Esophagus (tissue), 2 donors: ENCODE measurements around the gene SHOC1. TPM values are rescaled to one million over a fixed set of nuclear protein-coding genes. Genes with fewer than 3 reads are reported as not detected.

Experiments
- H3K27ac ChIP-seq, 2 donors: one replicate each; pipeline ENCODE4 v1.5.1; 2013; ENCODE audit warnings: low read depth in 2 of 2, mild to moderate bottlenecking in 2 of 2, inconsistent platforms in 1 of 2, low read length in 1 of 2, moderate library complexity in 1 of 2
- H3K27me3 ChIP-seq, 2 donors: one replicate each; pipeline ENCODE4 v1.6.1; 2013; ENCODE audit warnings: low read length in 2 of 2, control low read depth in 1 of 2, mild to moderate bottlenecking in 1 of 2; ENCODE audit not compliant: insufficient read depth in 2 of 2, control insufficient read depth in 1 of 2
- H3K36me3 ChIP-seq, 2 donors: one replicate each; pipeline ENCODE4 v1.6.1; 2013; ENCODE audit warnings: low read length in 1 of 2; ENCODE audit not compliant: control insufficient read depth in 2 of 2, insufficient read depth in 2 of 2
- H3K4me1 ChIP-seq, 2 donors: one replicate each; pipeline ENCODE4 v1.6.1; 2013; ENCODE audit warnings: low read length in 1 of 2; ENCODE audit not compliant: control insufficient read depth in 2 of 2, insufficient read depth in 2 of 2
- H3K4me3 ChIP-seq, 2 donors: one replicate each; pipeline ENCODE4 v1.5.1; 2013; ENCODE audit warnings: low read length in 2 of 2, mild to moderate bottlenecking in 2 of 2, low read depth in 1 of 2, moderate library complexity in 1 of 2
- H3K9me3 ChIP-seq, 2 donors: one replicate each; pipeline ENCODE4 v1.6.1; 2013; ENCODE audit warnings: mild to moderate bottlenecking in 2 of 2, low read depth in 1 of 2, low read length in 1 of 2, moderate library complexity in 1 of 2; ENCODE audit not compliant: control insufficient read depth in 2 of 2, insufficient read depth in 1 of 2
- WGBS, 2 donors: extraction: QIAGEN DNeasy Blood & Tissue Kit; methylation state at CpG; one replicate each; pipeline ENCODE4 v1.1.7; 2013; 5-methylcytosine and 5-hydroxymethylcytosine counted together
- polyA plus RNA-seq, 2 donors: library from polyadenylated mRNA; stranded (reverse); fragments of 200-250 nt; gene quantifications; one replicate each; pipeline ENCODE4 v1.2.3, GENCODE V29; 2013
- donor health status: healthy with polysubstance abuse.
- donor health status: Bipolar disorder and iron deficiency.

Gene SHOC1
- polyA plus RNA-seq, 2 donors = 0.06 to 0.18 TPM

DNA sequence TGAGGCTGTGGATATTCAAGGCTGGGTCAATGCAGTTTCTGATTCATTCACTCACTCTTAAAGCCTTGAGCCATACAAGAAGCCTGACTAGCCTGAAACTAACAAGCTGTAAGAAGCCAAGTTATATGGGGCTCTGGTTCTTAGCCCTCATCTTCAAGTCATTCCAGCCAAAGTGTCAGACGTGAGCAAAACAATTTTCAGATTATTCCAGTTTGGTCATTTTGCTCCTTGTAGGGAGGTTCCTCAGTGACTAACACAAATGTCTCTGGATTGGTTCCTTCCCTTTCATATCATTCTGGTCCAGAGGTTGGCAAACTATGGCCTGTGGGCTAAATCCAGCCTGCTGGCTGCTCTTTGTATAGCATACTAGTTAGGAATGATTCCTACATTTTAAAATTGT lies 12.5 kb upstream of the SHOC1 start:
- H3K4me1 ChIP-seq = no peaks in the 10 kb centered on the region
- H3K27ac ChIP-seq = no peak overlapping the region
- H3K27me3 ChIP-seq = no peaks in the 10 kb centered on the region
- no peaks in the 10 kb centered on the region for H3K9me3 ChIP-seq
- H3K36me3 ChIP-seq = no peaks in the 10 kb centered on the region
- WGBS, 2 donors = 74 to 80% methylated on average over 1 of the region's 1 CpG
- H3K4me3 ChIP-seq = no peak overlapping the region

DNA sequence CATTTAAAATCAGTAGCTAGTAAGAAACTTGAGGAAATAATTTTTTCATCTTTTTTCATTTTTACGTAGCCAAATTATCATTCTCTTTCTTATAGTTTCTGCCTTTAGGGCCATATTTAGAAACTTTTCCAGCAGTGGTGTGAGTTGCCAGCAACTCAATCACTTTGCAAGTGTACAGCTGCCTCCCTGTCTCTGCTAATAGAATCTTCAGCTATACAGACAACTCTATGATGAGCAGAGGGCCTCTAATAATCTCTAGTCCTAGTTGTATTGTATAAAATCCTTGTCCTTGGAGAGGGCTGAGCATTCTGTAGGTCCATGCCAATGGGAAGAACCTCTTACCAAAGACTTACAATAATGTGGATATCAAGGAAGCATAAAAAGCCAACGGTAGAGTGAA lies 11.5 kb upstream of the SHOC1 start:
- Histone ChIP-seq H3K27me3 (no peaks in the 10 kb centered on the region), H3K36me3 (no peaks in the 10 kb centered on the region), H3K4me3 (no peak overlapping the region), H3K4me1 (no peaks in the 10 kb centered on the region), H3K9me3 (no peaks in the 10 kb centered on the region), H3K27ac (peak overlapping the region; percentile 26 to 65)
- 64 to 85% methylated on average over 2 of the region's 2 CpGs for WGBS, 2 donors

DNA sequence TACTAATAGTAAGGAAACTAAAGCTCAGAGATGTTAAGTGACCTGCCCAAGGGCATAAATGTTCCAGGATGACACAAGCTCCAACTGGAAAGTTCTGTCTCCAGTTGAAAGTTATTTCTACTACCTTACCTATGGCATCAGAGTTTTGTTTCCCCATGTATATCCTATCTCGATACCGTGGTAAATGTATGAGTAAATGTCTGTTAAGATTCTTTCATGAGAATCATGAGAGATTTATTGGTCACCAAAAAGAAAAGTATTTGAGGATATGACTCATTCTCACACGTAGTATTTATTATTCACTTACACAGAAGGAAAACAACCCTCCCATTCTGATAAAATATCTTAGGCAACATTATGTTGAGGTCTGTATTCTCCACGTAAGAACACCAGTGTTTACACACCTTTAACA lies 11.1 kb upstream of the SHOC1 start:
- H3K27me3 ChIP-seq = no peaks in the 10 kb centered on the region
- H3K36me3 ChIP-seq = no peaks in the 10 kb centered on the region
- WGBS, 2 donors = 26 to 35% methylated on average over 4 of the region's 4 CpGs
- no peaks in the 10 kb centered on the region for H3K9me3 ChIP-seq
- no peak overlapping the region for H3K4me3 ChIP-seq
- peak overlapping the region in 1 of 2 donors; percentile 2 for H3K27ac ChIP-seq
- no peaks in the 10 kb centered on the region for H3K4me1 ChIP-seq

DNA sequence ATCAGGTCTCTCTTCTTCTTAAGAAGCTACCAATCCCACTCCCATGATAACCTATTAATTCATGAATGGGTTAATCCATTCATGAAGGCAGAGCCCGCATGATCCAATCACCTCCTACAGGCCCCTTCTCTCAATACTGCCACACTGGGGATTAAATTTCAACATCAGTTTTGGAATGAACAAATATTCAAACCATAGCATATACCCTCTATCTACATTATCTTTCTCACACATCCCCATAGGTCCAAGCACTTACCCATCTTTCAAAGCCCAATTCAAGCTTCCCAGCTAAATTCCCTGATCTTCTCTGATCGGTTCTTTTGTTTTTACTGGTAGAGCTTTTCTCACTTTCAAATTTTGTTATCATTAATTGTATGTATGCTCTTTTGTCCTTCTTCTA lies 10.5 kb upstream of the SHOC1 start:
- peak overlapping the region in 1 of 2 donors; percentile 2 for H3K27ac ChIP-seq

DNA sequence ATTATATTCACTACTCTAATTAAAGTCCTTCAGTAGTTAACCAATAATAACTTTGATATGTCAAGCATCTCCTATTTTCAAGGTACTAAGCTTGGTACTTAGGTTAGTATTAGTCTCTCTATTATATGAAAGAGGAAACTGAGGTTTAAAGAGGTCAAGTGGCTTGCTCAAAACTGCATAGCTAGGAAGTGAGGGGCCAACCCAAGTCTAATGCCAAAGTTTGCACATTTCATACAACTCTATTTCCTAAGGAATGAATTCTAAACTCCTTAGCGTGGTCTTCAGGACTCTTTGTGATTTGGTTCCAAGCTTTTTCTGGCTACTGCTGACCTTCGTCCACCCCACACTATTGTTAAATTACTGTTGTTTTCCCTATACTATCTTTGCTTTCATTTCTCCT lies 9.9 kb upstream of the SHOC1 start:
- 87 to 94% methylated on average over 2 of the region's 2 CpGs for WGBS, 2 donors
- no peak overlapping the region for H3K4me3 ChIP-seq
- H3K9me3 ChIP-seq = no peaks in the 10 kb centered on the region
- no peaks in the 10 kb centered on the region for H3K36me3 ChIP-seq
- H3K27me3 ChIP-seq = no peaks in the 10 kb centered on the region
- no peak overlapping the region for H3K27ac ChIP-seq
- H3K4me1 ChIP-seq = no peaks in the 10 kb centered on the region

More for the DNA sequence above, 10.5 kb upstream of the SHOC1 start:
- no peaks in the 10 kb centered on the region for H3K9me3 ChIP-seq
- H3K4me1 ChIP-seq = no peaks in the 10 kb centered on the region
- no peak overlapping the region for H3K4me3 ChIP-seq
- 93 to 96% methylated on average over 2 of the region's 2 CpGs for WGBS, 2 donors
- no peaks in the 10 kb centered on the region for H3K27me3 ChIP-seq
- no peaks in the 10 kb centered on the region for H3K36me3 ChIP-seq

DNA sequence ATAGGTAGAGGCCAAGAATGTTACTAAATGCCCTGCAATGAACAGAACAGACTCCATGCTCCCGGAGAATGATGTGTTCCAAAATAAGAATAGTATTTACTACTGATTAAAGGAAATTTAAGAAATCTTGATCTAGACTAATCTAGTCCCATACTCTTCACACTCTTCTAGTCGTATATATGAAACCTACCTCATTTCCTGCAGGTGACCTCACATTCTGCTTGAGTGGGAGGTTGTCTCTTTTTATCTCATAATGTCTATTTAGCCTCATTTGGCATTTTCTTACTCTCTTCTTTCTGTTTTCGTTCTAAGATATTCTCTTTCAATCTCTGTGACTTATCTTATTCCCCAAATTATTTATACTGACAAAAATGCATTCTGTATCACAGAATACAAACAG lies 9.2 kb upstream of the SHOC1 start:
- no peaks in the 10 kb centered on the region for H3K27me3 ChIP-seq
- H3K4me3 ChIP-seq = no peak overlapping the region
- H3K9me3 ChIP-seq = no peaks in the 10 kb centered on the region
- no peaks in the 10 kb centered on the region for H3K4me1 ChIP-seq
- WGBS, 2 donors = 84 to 88% methylated on average over 3 of the region's 3 CpGs
- H3K27ac ChIP-seq = no peak overlapping the region
- H3K36me3 ChIP-seq = no peaks in the 10 kb centered on the region

DNA sequence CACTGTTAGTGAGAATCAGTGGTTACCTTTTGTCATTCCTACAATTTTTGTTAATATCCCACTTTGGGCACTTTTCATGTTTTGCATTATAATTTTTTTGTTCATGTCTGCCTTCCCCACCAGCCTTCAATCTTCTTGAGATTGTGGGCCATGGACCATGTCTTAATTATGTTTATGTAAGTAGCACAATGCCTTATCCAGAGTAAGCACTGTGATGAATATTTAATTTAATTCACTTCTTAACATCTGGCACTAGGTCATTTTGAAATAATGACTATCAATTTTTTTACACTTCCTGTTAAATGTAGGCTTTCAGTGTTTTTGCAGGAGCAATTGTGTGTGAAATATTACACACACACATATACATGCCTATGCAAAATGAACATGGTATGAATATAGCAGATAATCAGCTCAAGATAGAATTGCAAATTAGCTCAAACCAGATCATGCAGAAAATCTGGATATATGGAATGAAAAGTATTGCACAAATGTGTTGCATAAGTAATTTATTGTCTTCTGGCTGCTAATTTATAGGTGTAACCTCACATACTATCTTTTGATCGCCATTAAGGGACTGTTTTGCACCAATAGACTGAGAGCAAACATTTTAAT lies 5.3 kb upstream of the SHOC1 start:
- Histone ChIP-seq H3K4me1 (no peaks in the 10 kb centered on the region), H3K36me3 (no peaks in the 10 kb centered on the region), H3K4me3 (no peak overlapping the region), H3K27me3 (no peaks in the 10 kb centered on the region), H3K9me3 (no peaks in the 10 kb centered on the region), H3K27ac (no peak overlapping the region)
- WGBS, 2 donors = 76 to 78% methylated on average over 1 of the region's 1 CpG

DNA sequence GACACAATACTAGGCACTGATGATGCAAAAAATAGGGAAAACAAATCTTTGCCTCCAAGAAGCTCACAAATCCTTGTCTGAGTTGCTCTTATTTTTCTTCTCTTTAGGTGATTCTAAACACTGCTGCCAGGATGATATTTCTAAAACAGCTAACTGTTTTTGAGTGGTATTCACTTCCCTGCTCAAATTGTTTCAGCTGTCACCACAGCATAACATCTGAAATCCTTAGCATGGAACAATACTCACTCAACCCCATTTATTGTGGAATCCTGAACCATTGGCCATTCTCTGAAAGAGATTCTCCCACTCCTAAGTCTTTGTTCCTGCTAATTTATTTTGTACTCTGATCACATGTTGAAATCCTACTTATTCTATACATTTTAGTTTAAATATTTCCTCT lies 4.8 kb upstream of the SHOC1 start:
- H3K4me3 ChIP-seq = no peak overlapping the region
- H3K36me3 ChIP-seq = no peaks in the 10 kb centered on the region
- H3K27ac ChIP-seq = no peak overlapping the region
- H3K27me3 ChIP-seq = no peaks in the 10 kb centered on the region
- H3K9me3 ChIP-seq = no peaks in the 10 kb centered on the region
- H3K4me1 ChIP-seq = no peaks in the 10 kb centered on the region

DNA sequence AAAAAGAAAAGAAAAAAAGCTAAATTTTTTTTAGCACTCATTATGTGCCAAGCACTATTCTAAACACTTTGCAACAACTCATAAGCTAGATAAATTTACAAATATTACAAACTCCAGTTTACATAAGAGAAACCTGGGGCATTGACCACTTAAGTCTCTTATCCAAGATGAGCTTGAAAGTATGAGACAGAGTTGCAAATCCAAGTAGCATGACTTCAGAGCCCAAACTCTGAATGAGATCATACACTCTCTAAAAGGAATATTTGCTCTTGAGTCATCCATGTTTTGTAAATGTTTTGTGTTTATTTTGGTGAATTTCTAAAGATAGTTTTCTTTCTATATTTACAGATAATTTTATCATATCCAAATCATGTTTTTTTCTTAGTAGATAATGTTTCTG lies 4.0 kb upstream of the SHOC1 start:
- no peak overlapping the region for H3K27ac ChIP-seq
- no peaks in the 10 kb centered on the region for H3K4me1 ChIP-seq
- H3K27me3 ChIP-seq = no peaks in the 10 kb centered on the region
- no peaks in the 10 kb centered on the region for H3K36me3 ChIP-seq
- H3K4me3 ChIP-seq = no peak overlapping the region
- H3K9me3 ChIP-seq = no peaks in the 10 kb centered on the region

DNA sequence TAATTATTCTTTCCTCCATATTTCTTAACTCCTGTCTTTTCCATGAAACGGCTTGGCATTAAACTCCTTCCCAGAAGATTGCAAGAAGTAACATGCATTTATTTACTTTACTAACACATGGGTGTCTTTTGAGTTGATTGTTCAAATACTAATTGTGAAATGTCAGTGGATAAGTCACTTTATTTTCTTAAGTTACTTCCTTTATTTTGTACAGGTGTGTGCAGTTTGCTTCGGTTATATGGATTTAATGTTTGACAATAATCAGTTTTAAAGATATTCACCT lies 761 bp upstream of the SHOC1 start:
- H3K4me1 ChIP-seq = no peaks in the 10 kb centered on the region
- H3K27ac ChIP-seq = peak overlapping the region in 1 of 2 donors; percentile 86
- H3K9me3 ChIP-seq = no peaks in the 10 kb centered on the region
- H3K27me3 ChIP-seq = no peaks in the 10 kb centered on the region
- no peak overlapping the region for H3K4me3 ChIP-seq
- WGBS, 2 donors = 53 to 61% methylated on average over 2 of the region's 2 CpGs
- H3K36me3 ChIP-seq = no peaks in the 10 kb centered on the region
